ENCODE measurements around the gene LIPF. TPM values are rescaled to one million over a fixed set of nuclear protein-coding genes. Genes with fewer than 3 reads are reported as not detected.
"Not testable (repeated sequence)": the region's sequence is repeated elsewhere in the genome, so short reads cannot be mapped to it uniquely, and the experiment has no call there.

Gene LIPF
- total RNA-seq, 1 donor from 2014 or later, result not detected

DNA sequence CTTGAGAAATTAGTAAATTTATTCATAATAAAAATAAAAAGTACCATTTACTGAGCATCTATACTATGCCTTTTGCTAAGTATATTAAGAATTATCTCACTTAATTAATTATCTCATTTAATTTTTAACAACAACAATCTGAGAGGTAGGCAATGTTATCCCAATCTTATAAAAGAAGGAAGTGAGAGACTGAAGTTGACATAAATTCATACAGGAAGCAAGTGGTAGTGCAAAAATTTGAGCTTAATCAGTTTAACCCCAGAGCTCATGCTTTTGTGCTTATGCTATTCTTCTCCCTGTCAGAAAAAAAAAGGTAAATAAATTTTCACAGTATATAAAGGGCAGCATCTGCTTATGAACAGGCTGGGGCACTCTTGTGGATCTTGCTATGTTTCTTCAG, 2.7 kb upstream of the LIPF start:
- DNase-seq (ENCODE audit: low read depth) (no peak), FAIRE-seq (no peak)
- Histone ChIP-seq H3K4me3 (ENCODE audit: low read depth, low read length) (no peak overlapping the region), H3K36me3 (ENCODE audit: control insufficient read depth, insufficient read depth, low read length) (no peaks in the 10 kb centered on the region), H3K27me3 (ENCODE audit: control insufficient read depth, insufficient read depth, low read length) (no peaks in the 10 kb centered on the region)
- TF ChIP-seq, protein P1, sequence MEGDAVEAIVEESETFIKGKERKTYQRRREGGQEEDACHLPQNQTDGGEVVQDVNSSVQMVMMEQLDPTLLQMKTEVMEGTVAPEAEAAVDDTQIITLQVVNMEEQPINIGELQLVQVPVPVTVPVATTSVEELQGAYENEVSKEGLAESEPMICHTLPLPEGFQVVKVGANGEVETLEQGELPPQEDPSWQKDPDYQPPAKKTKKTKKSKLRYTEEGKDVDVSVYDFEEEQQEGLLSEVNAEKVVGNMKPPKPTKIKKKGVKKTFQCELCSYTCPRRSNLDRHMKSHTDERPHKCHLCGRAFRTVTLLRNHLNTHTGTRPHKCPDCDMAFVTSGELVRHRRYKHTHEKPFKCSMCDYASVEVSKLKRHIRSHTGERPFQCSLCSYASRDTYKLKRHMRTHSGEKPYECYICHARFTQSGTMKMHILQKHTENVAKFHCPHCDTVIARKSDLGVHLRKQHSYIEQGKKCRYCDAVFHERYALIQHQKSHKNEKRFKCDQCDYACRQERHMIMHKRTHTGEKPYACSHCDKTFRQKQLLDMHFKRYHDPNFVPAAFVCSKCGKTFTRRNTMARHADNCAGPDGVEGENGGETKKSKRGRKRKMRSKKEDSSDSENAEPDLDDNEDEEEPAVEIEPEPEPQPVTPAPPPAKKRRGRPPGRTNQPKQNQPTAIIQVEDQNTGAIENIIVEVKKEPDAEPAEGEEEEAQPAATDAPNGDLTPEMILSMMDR (IDR thresholded peaks at IDR 0.05; ENCODE audit: insufficient read depth, low read length, severe bottlenecking), result no peak

- not testable (repeated sequence) for DNase-seq (ENCODE audit: low read depth); H3K4me3 ChIP-seq (ENCODE audit: low read depth, low read length); FAIRE-seq; H3K36me3 ChIP-seq (ENCODE audit: control insufficient read depth, insufficient read depth, low read length); H3K27me3 ChIP-seq (ENCODE audit: control insufficient read depth, insufficient read depth, low read length)
Measured at GRCh38 chr10:88663153-88663552, 1.1 kb upstream of the LIPF start.

DNA sequence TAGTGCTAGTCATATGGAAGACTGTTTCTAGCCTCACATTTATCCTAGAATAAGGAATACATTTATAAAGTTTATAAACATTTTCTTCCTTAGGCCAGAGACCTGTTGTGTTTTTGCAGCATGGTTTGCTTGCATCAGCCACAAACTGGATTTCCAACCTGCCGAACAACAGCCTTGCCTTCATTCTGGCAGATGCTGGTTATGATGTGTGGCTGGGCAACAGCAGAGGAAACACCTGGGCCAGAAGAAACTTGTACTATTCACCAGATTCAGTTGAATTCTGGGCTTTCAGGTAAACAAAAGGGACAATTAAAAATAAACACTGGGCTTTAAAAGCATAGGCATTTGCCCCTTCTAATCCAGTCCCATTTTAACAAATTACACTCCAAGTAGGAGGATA, 4.2 kb downstream of the LIPF start:
- DNase-seq (ENCODE audit: low read depth) (no peak), FAIRE-seq (no peak)
- Histone ChIP-seq H3K27me3 (ENCODE audit: control insufficient read depth, insufficient read depth, low read length) (no peaks in the 10 kb centered on the region), H3K36me3 (ENCODE audit: control insufficient read depth, insufficient read depth, low read length) (no peaks in the 10 kb centered on the region), H3K4me3 (ENCODE audit: low read depth, low read length) (no peak overlapping the region)
- TF ChIP-seq, protein P1 (IDR thresholded peaks at IDR 0.05; ENCODE audit: insufficient read depth, low read length, severe bottlenecking), result no peak

DNA sequence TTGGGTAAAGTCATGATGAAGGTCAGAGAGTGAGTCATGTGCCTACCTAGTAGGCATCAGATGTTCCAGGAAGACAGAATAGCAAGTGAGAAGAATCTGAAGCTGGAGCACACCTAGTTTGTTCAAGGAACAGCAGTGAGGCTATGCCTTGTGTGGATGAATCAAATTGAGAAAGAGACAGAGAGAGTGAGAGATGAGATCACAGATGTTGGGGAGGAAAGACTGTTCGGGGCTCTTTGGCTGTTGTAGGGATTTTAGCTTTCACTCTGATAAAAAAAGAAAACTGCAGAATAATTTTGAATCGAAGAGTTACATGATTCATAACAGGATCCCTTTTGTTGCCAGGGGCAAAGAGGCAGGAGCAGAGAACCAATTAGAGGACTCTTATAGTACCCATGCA, 6.3 kb downstream of the LIPF start:
- DNase-seq (ENCODE audit: low read depth) (no peak), FAIRE-seq (no peak)
- Histone ChIP-seq H3K27me3 (ENCODE audit: control insufficient read depth, insufficient read depth, low read length) (no peaks in the 10 kb centered on the region), H3K36me3 (ENCODE audit: control insufficient read depth, insufficient read depth, low read length) (no peaks in the 10 kb centered on the region), H3K4me3 (ENCODE audit: low read depth, low read length) (no peak overlapping the region)
- TF ChIP-seq, protein P1 (IDR thresholded peaks at IDR 0.05; ENCODE audit: insufficient read depth, low read length, severe bottlenecking), result no peak

- DNase-seq (ENCODE audit: low read depth), result no peak
- no peak overlapping the region for H3K4me3 ChIP-seq (ENCODE audit: low read depth, low read length)
- no peaks in the 10 kb centered on the region for H3K36me3 ChIP-seq (ENCODE audit: control insufficient read depth, insufficient read depth, low read length)
- TF ChIP-seq, protein P1 (IDR thresholded peaks at IDR 0.05; ENCODE audit: insufficient read depth, low read length, severe bottlenecking), result no peak
- FAIRE-seq, result no peak
- no peaks in the 10 kb centered on the region for H3K27me3 ChIP-seq (ENCODE audit: control insufficient read depth, insufficient read depth, low read length)
Measured at GRCh38 chr10:88672041-88672440, 7.8 kb downstream of the LIPF start.

DNA sequence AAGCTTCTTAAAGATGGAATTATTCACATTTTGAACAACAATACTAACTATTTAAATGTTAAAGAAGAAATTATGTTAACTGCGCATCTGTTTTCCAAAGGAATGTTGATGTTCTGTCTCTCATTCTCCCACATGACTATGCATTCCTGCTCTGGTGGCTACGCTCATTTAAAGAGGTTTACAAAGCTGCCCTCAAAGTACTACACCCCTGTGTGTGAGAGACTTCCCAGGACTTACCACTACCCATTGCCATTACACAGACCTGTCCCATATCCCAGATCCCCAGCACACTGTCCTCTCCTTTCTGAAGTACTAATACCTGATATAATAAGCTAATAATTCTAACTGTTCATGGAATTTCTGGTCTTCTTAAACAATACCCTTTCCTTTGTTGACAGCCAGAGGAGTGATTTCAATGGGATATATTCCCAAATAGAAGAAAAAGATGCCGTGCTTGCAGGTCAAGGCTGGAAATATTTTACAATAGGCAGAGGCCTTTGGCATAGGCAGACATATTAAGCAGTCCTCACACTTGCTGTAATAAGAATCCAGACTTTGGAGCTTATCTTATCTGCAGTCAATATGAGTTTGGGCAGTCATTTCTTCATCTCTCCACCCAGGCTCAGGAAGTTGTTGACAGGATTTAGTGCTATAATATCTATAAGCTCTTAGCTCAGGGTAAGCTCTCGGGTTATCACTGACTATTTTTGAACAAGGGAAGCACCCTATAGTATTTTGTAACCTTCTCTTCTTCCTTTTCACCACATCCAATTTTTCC, 12.2 kb downstream of the LIPF start:
- DNase-seq (ENCODE audit: low read depth), result no peak
- Histone ChIP-seq H3K36me3 (ENCODE audit: control insufficient read depth, insufficient read depth, low read length) (no peaks in the 10 kb centered on the region), H3K4me3 (ENCODE audit: low read depth, low read length) (no peak overlapping the region), H3K27me3 (ENCODE audit: control insufficient read depth, insufficient read depth, low read length) (no peaks in the 10 kb centered on the region)
- no peak for FAIRE-seq
- TF ChIP-seq, protein P1 (IDR thresholded peaks at IDR 0.05; ENCODE audit: insufficient read depth, low read length, severe bottlenecking), result no peak
